HEK293T (cell line): Measurements from ENCODE around the gene GSTA1.
"Not testable (repeated sequence)": the region's sequence is repeated elsewhere in the genome, so short reads cannot be mapped to it uniquely, and the experiment has no call there.

Experiments
- CTCF ChIA-PET: fragments of 350-600 bp; formaldehyde crosslinking; extraction: SDS; loops from one replicate; lab custom pipeline; 2021; ENCODE audit warnings: antibody characterized with exemption, inconsistent platforms; lab: Yijun Ruan, JAX
- POLR2A ChIA-PET: fragments of 350-600 bp; formaldehyde crosslinking; extraction: SDS; loops from one replicate; lab custom pipeline; 2020; ENCODE audit warnings: antibody characterized with exemption, inconsistent platforms; lab: Yijun Ruan, JAX
- DNase-seq: peaks from one replicate; pipeline ENCODE4 v3.0.0; 2012; ENCODE audit warnings: mixed read lengths; ENCODE audit errors: extremely low spot score
- ARNT ChIP-seq: fragments of 450-650 bp; IDR thresholded peaks from 2 replicates; pipeline ENCODE4 v1.6.1; 2017; ENCODE audit warnings: mild to moderate bottlenecking
- BHLHE40 ChIP-seq: fragments of 450-650 bp; IDR thresholded peaks from 2 replicates; pipeline ENCODE4 v1.6.1; 2016; ENCODE audit warnings: mild to moderate bottlenecking, moderate library complexity, borderline replicate concordance
- CTBP1 ChIP-seq: fragments of 450-650 bp; IDR thresholded peaks from 2 replicates; pipeline ENCODE4 v1.6.1; 2016; ENCODE audit warnings: borderline replicate concordance
- ELF4 ChIP-seq: fragments of 450-650 bp; IDR thresholded peaks from 2 replicates; pipeline ENCODE4 v1.6.1; 2017; ENCODE audit warnings: antibody characterized with exemption
- FOXA1 ChIP-seq: fragments of 450-650 bp; IDR thresholded peaks from 2 replicates; pipeline ENCODE4 v1.6.1; 2016; ENCODE audit warnings: mild to moderate bottlenecking
- FOXK2 ChIP-seq: fragments of 450-650 bp; IDR thresholded peaks from 2 replicates; pipeline ENCODE4 v1.6.1; 2016; ENCODE audit warnings: mild to moderate bottlenecking
- FOXM1 ChIP-seq: fragments of 450-650 bp; IDR thresholded peaks from 2 replicates; pipeline ENCODE4 v1.6.1; 2017; ENCODE audit warnings: mild to moderate bottlenecking, borderline replicate concordance
- HDGF ChIP-seq: fragments of 450-650 bp; IDR thresholded peaks from 2 replicates; pipeline ENCODE4 v1.6.1; 2017; ENCODE audit warnings: antibody characterized with exemption, borderline replicate concordance
- L3MBTL2 ChIP-seq: fragments of 450-650 bp; conservative IDR thresholded peaks from 2 replicates; pipeline ENCODE4 v1.6.1; 2016; ENCODE audit warnings: mild to moderate bottlenecking
- NFRKB ChIP-seq: fragments of 450-650 bp; IDR thresholded peaks from 2 replicates; pipeline ENCODE4 v1.6.1; 2016; ENCODE audit warnings: mild to moderate bottlenecking, moderate library complexity
- PKNOX1 ChIP-seq: fragments of 450-650 bp; IDR thresholded peaks from 2 replicates; pipeline ENCODE4 v1.6.1; 2016
- SP1 ChIP-seq: fragments of 450-650 bp; IDR thresholded peaks from 2 replicates; pipeline ENCODE4 v1.6.1; 2017
- SUZ12 ChIP-seq: fragments of 450-650 bp; IDR thresholded peaks from 2 replicates; pipeline ENCODE4 v1.6.1; 2016; ENCODE audit warnings: mild to moderate bottlenecking
- TARDBP ChIP-seq: fragments of 450-650 bp; IDR thresholded peaks from 2 replicates; pipeline ENCODE4 v1.6.1; 2016
- ZNF384 ChIP-seq: fragments of 450-650 bp; IDR thresholded peaks from 2 replicates; pipeline ENCODE4 v1.6.1; 2016

GSTA1 gene

DNA sequence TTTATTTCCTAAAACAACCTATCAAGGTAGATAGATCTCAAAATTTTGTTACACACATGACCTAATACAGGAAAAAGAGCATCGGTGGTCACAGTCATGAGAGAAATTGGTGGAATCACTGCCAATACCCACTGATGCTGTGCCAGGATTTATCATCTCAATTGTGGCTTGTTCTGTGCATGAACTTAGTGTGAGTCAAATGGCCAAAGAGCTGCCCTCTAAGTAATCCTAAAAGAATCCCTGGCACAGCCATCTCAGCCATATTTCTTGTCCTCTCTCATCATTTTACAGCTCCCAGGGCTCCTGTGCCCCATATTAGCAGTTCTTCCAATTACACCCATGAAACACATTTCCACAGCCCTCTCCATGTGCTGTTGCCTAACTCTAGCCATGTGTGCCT, 30.9 kb upstream of the GSTA1 start:
- TF ChIP-seq ZNF384 = no peak
- TF ChIP-seq SP1 = no peak
- TF ChIP-seq L3MBTL2 = no peak
- TF ChIP-seq SUZ12 = no peak
- TF ChIP-seq BHLHE40 = no peak
- TF ChIP-seq PKNOX1 = no peak
- TF ChIP-seq ELF4 = no peak
- no peak for TF ChIP-seq HDGF
- TF ChIP-seq ARNT = no peak
- no peak for TF ChIP-seq NFRKB
- no peak for TF ChIP-seq FOXM1
- TF ChIP-seq FOXK2 = no peak
- TF ChIP-seq TARDBP = no peak
- no peak for TF ChIP-seq CTBP1
- TF ChIP-seq FOXA1 = no peak
- CTCF ChIA-PET = no interaction called here
- DNase-seq = no peak
- POLR2A ChIA-PET = no interaction called here

DNA sequence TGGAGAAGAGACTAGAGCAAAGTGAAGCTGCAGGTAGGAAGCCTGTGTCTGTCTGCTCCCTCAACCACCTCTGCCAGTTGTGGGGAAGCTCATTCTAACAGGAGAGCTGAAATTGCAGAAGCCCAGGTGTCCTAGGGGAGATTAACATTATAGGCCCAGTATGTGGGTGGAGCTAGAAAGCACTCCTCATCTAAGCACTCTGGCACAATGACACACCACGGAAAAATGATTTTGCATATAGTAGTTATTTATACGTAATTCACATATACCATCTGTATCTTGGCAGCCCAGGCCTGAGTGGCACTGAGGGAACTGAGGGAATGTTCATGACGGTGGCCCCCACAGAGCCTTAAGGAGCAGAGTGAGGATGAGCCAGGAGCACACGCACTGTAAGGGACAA, 27.3 kb upstream of the GSTA1 start:
- POLR2A ChIA-PET, CTCF ChIA-PET, DNase-seq: not testable (repeated sequence)

GRCh38 chr6:52829046-52829817, 25.6 kb upstream of the GSTA1 start:
- POLR2A ChIA-PET = no interaction called here
- no peak for TF ChIP-seq HDGF
- no peak for TF ChIP-seq NFRKB
- no peak for TF ChIP-seq SP1
- no peak for TF ChIP-seq BHLHE40
- TF ChIP-seq ZNF384 = no peak
- CTCF ChIA-PET = no interaction called here

GRCh38 chr6:52828621-52829020, 25.0 kb upstream of the GSTA1 start:
- DNase-seq, POLR2A ChIA-PET, CTCF ChIA-PET: not testable (repeated sequence)

More at GRCh38 chr6:52829046-52829817, 25.6 kb upstream of the GSTA1 start:
- no peak for DNase-seq

DNA sequence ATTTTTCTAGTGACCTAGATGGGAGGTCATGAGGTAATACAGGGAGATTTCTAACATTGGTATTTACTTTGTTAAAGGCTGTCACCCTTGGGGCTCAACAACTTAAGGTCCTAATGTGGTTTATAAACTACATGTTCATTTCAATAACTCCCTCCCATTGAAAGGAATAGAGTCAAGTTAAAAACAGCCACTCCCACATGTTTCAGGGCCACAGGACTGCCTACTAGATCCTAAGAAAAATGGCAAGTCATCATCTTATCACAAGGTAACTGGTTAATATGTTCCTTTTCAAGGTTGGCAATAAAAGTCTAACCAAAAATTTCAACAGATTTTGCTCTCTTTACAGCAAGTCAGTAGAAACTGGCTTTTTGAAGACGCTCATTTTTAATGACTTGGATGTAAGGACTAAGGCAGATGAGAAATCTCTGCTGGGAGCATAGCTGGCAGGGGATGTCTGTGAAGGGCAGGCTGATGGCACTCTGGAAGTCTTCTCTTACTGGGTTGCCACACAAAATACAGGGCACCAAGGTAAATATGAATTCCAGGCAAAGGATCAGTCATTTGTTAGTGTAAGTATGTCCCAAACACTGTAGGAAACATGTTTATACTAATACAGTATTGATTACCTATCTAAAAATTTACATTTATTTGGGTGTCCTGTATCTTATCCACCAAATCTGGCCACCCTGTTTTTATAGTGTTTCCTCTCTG, 23.6 kb upstream of the GSTA1 start:
- POLR2A ChIA-PET, DNase-seq, CTCF ChIA-PET: not testable (repeated sequence)

GRCh38 chr6:52826513-52826912, 22.9 kb upstream of the GSTA1 start:
- POLR2A ChIA-PET = no interaction called here
- CTCF ChIA-PET = no interaction called here
- DNase-seq = no peak
- TF ChIP-seq SUZ12 = no peak
- TF ChIP-seq L3MBTL2 = no peak
- TF ChIP-seq ZNF384 = no peak
- TF ChIP-seq FOXA1 = no peak

GRCh38 chr6:52825900-52826459, 22.4 kb upstream of the GSTA1 start:
- CTCF ChIA-PET, POLR2A ChIA-PET, DNase-seq: not testable (repeated sequence)

- CTCF ChIA-PET, DNase-seq, POLR2A ChIA-PET: not testable (repeated sequence)
Observed at GRCh38 chr6:52825270-52825793, 21.7 kb upstream of the GSTA1 start.

DNA sequence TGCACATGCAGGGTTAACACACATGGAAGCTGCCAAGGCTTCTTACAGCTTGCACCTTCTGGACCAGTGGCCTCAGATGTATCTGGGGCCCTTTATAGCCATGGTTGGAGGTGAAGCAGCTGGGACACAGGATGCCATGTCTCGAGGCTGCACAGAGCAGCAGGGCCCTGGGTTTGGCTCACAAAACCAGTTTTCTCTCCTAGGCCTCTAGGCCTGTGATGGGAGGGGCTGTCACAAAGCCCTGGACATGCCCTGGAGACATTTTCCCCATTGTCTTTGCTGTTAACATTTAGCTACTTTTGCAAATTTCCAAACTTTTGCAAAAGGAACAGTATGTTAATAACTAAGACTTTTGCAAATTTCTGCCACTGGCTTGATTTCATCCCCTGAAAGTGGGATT, 18.2 kb upstream of the GSTA1 start:
- no peak for DNase-seq
- TF ChIP-seq HDGF (no peak), CTBP1 (no peak), ELF4 (no peak), TARDBP (no peak), NFRKB (no peak), FOXM1 (no peak), FOXA1 (no peak), SP1 (no peak)
- ChIA-PET POLR2A (no interaction called here), CTCF (interaction anchor here (0.6 kb wide), 1 partner anchor 67 kb away, joined by 3 read pairs; no protein-coding TSS in a partner anchor)
